Measurements from ENCODE around the gene CD79A.

GRCh38 chr19:41926763-41927496, 49.9 kb downstream of the CD79A start:
- TF ChIP-seq, protein P1, sequence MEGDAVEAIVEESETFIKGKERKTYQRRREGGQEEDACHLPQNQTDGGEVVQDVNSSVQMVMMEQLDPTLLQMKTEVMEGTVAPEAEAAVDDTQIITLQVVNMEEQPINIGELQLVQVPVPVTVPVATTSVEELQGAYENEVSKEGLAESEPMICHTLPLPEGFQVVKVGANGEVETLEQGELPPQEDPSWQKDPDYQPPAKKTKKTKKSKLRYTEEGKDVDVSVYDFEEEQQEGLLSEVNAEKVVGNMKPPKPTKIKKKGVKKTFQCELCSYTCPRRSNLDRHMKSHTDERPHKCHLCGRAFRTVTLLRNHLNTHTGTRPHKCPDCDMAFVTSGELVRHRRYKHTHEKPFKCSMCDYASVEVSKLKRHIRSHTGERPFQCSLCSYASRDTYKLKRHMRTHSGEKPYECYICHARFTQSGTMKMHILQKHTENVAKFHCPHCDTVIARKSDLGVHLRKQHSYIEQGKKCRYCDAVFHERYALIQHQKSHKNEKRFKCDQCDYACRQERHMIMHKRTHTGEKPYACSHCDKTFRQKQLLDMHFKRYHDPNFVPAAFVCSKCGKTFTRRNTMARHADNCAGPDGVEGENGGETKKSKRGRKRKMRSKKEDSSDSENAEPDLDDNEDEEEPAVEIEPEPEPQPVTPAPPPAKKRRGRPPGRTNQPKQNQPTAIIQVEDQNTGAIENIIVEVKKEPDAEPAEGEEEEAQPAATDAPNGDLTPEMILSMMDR (conservative IDR thresholded peaks at IDR 0.05 in 1 of 2, IDR thresholded peaks at IDR 0.05 in 1 of 2; ENCODE audit: extremely low read depth in 1 of 2, insufficient read depth in 1 of 2, low read depth in 1 of 2, low read length in 2 of 2) = no peak
- no peak for TF ChIP-seq EZH2 (IDR thresholded peaks at IDR 0.05; ENCODE audit: borderline replicate concordance, low read length)
